Endothelial cell of umbilical vein (primary cell): ENCODE results near the gene SLC9A1. TPM values are rescaled to one million over a fixed set of nuclear protein-coding genes. Genes with fewer than 3 reads are reported as not detected.

Experiments used
- BruUV-seq: library from RNA; stranded (reverse); fragments of 400-500 nt; replicated peaks from 2 replicates; lab custom pipeline; 2021; lab: Mats Ljungman, UMichigan
- CTCF ChIA-PET: fragments of 300-600, 350-600 bp; sonication (Branson Sonifier 250); formaldehyde crosslinking; loops from one replicate; lab custom pipeline; 2021; ENCODE audit warnings: antibody characterized with exemption, inconsistent platforms; lab: Charles Lee
- POLR2A ChIA-PET: fragments of 300-600, 350-600 bp; sonication (Branson Sonifier 250); formaldehyde crosslinking; loops from one replicate; lab custom pipeline; 2021; ENCODE audit warnings: antibody characterized with exemption, inconsistent platforms; lab: Charles Lee
- DNase-seq: peaks from one replicate; pipeline ENCODE4 v3.0.0-alpha.2; 2011; ENCODE audit warnings: low read depth, low spot score
- FAIRE-seq: peaks from 2 replicates; lab custom pipeline; 2011; peaks lifted over from hg19 to GRCh38; lab: Jason Lieb, UNC
- H2AFZ ChIP-seq: 2 replicates; pipeline ENCODE4 v1.6.0; 2012; ENCODE audit warnings: low read depth, low read length, control low read depth, inconsistent platforms
- H3K27ac ChIP-seq: 2 replicates; pipeline ENCODE4 v1.5.1; 2011; ENCODE audit warnings: low read depth, mild to moderate bottlenecking, control low read depth, low read length, moderate library complexity; ENCODE audit not compliant: insufficient read depth
- H3K27me3 ChIP-seq, 2 experiments: 2 replicates each; pipeline versions ENCODE4 v1.6.0 to v1.6.1; 2011; ENCODE audit warnings: low read length in 2 of 2, mixed read lengths in 1 of 2; ENCODE audit not compliant: control insufficient read depth in 2 of 2, insufficient read depth in 2 of 2
- H3K36me3 ChIP-seq, 2 experiments: 2 replicates in 1 of 2; 3 replicates in 1 of 2; pipeline ENCODE4 v1.5.1; 2011; ENCODE audit warnings: low read length in 2 of 2, mild to moderate bottlenecking in 1 of 2, moderate library complexity in 1 of 2; ENCODE audit not compliant: control insufficient read depth in 2 of 2, insufficient read depth in 2 of 2; ENCODE audit errors: extremely low read depth in 1 of 2
- H3K4me1 ChIP-seq: 3 replicates; pipeline ENCODE4 v1.5.1; 2011; ENCODE audit warnings: mild to moderate bottlenecking, low read length; ENCODE audit not compliant: control insufficient read depth, insufficient read depth; ENCODE audit errors: extremely low read depth
- H3K4me2 ChIP-seq: 2 replicates; pipeline ENCODE4 v1.6.1; 2011; ENCODE audit warnings: low read length, control low read depth, mixed read lengths; ENCODE audit not compliant: insufficient read depth
- H3K4me3 ChIP-seq, 3 experiments: fragments of 200-600 bp in 1 of 3; sonication (generic), shearing (Covaris generic) in 1 of 3; replicated peaks in 1 of 3; 2 replicates each; pipeline ENCODE4 v1.5.1; 2011 to 2016; ENCODE audit warnings: control low read depth in 3 of 3, low read length in 3 of 3, mild to moderate bottlenecking in 2 of 3, inconsistent platforms in 1 of 3, low read depth in 1 of 3, moderate library complexity in 1 of 3; ENCODE audit not compliant: insufficient read depth in 1 of 3
- H3K79me2 ChIP-seq: 2 replicates; pipeline ENCODE4 v1.6.0; 2012; ENCODE audit warnings: low read length, inconsistent platforms; ENCODE audit not compliant: control insufficient read depth, insufficient read depth
- H3K9ac ChIP-seq: replicated peaks from 2 replicates; pipeline ENCODE3; 2011; ENCODE audit warnings: low read length, control low read depth; ENCODE audit not compliant: insufficient read depth; ENCODE audit errors: extremely low read depth
- H3K9me1 ChIP-seq: replicated peaks from 3 replicates; pipeline ENCODE4 v1.6.0; 2011; ENCODE audit warnings: mild to moderate bottlenecking, low read length; ENCODE audit not compliant: control insufficient read depth, insufficient read depth; ENCODE audit errors: extremely low read depth
- H3K9me3 ChIP-seq: replicated peaks from 2 replicates; pipeline ENCODE4 v1.5.1; 2012; ENCODE audit warnings: low read length, inconsistent platforms; ENCODE audit not compliant: control insufficient read depth, insufficient read depth
- H4K20me1 ChIP-seq: replicated peaks from 2 replicates; pipeline ENCODE3; 2011; ENCODE audit warnings: mild to moderate bottlenecking, low read length; ENCODE audit not compliant: control insufficient read depth, insufficient read depth; ENCODE audit errors: extremely low read depth
- FOS ChIP-seq: IDR thresholded peaks from 2 replicates; pipeline ENCODE4 v1.6.1; 2011; ENCODE audit warnings: mild to moderate bottlenecking, low read length, moderate library complexity, borderline replicate concordance; ENCODE audit not compliant: insufficient read depth
- GATA2 ChIP-seq: IDR thresholded peaks from 2 replicates; pipeline ENCODE4 v1.7.0; 2011; ENCODE audit warnings: low read depth, mild to moderate bottlenecking, moderate library complexity, mixed read lengths, low read length; ENCODE audit not compliant: insufficient read length, insufficient read depth
- JUN ChIP-seq: IDR thresholded peaks from 2 replicates; pipeline ENCODE4 v1.6.1; 2011; ENCODE audit warnings: borderline replicate concordance, low read depth; ENCODE audit not compliant: insufficient read length, insufficient read depth
- POLR2A ChIP-seq: IDR thresholded peaks from 2 replicates; pipeline ENCODE4 v1.6.1; 2012; ENCODE audit warnings: low read depth, mild to moderate bottlenecking, control low read depth, low read length
- POLR2AphosphoS5 ChIP-seq: IDR thresholded peaks from 2 replicates; pipeline ENCODE4 v1.6.1; 2012; ENCODE audit warnings: low read depth, mild to moderate bottlenecking, control low read depth, low read length, moderate library complexity; ENCODE audit not compliant: insufficient read depth
- dilution Hi-C: fragments of 300-500 bp; cut with MboI; formaldehyde crosslinking; loops from one replicate; pipeline ENCODE4 v1.15.0; 2019; ENCODE audit warnings: low sequenced_read_pairs; ENCODE audit not compliant: extremely low pct_ligation_motif_present
- intact Hi-C: fragments of 100-400 bp; cut with micrococcal nuclease; formaldehyde crosslinking; loops from one replicate; pipeline ENCODE4 v1.10.0; 2022
- polyA plus RNA-seq, 4 experiments: library from polyadenylated mRNA; depleted of rRNA in 3 of 4; stranded (reverse) in 3 of 4; unstranded in 1 of 4; fragments of >200 nt; gene quantifications; 2 replicates each; pipeline versions ENCODE4 v1.2.1 to v1.2.3, GENCODE V29; 2011 to 2012; ENCODE audit warnings: missing spikeins in 1 of 4
- total RNA-seq: library from RNA; stranded (reverse); gene quantifications from 2 replicates; pipeline ENCODE4 v1.2.3, GENCODE V29; 2021
- TF ChIP-seq, protein P1 (sequence below), 2 donors: IDR thresholded peaks; 1 replicate in 1 of 2; 2 replicates in 1 of 2; pipeline ENCODE4 v1.5.1; 2011; ENCODE audit warnings: low read length in 2 of 2, mild to moderate bottlenecking in 2 of 2, moderate library complexity in 2 of 2, control low read depth in 1 of 2, inconsistent platforms in 1 of 2, low read depth in 1 of 2; ENCODE audit not compliant: insufficient read depth in 1 of 2; ENCODE audit errors: extremely low read depth in 1 of 2
- TF ChIP-seq, protein P2 (sequence below): IDR thresholded peaks from 2 replicates; pipeline ENCODE4 v1.6.1; 2011; ENCODE audit not compliant: insufficient read depth, insufficient read length

Gene SLC9A1
- total and polyA plus RNA-seq, 2 donors (not counting 3 experiments of a cell fraction or from before 2014, with no cell fraction given) = 22.8 to 59.2 TPM

DNA sequence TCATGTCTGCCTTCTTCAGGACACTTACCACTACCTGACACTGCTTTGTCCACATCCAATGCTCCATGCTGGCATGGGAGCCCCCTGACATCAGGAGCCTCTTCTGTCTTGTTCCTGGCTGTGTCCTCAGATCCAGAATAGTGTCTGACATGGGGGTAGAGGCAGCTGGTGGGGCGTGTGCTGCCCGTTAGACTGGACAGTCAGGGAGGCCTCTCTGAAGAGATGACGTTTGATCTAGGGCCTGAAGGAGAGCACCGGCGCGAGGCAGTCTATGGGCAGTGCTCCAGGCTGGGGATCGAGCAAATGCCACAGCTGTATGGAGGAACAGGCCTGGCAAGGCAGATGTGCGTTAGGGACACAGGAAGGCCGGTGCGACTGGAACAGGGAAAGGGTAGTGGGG lies 16.6 kb downstream of the SLC9A1 start:
- H3K4me1 ChIP-seq = no peaks in the 10 kb centered on the region
- no peak overlapping the region for H3K4me3 ChIP-seq
- no peaks in the 10 kb centered on the region for H3K9me1 ChIP-seq
- intact Hi-C loops = no loop called here
- peaks cover 46% of the 10 kb centered on the region for H3K79me2 ChIP-seq
- POLR2A ChIA-PET = interaction anchor here (1.6 kb wide), 1 partner anchor 17 kb away, joined by 6 read pairs; the partner anchor contains the start of gene SLC9A1
- no peak overlapping the region for H3K9ac ChIP-seq
- no peak overlapping the region for H3K27ac ChIP-seq
- FAIRE-seq (no peak), DNase-seq (no peak)
- TF ChIP-seq POLR2AphosphoS5 = no peak
- no peak for TF ChIP-seq JUN
- TF ChIP-seq, protein P1, sequence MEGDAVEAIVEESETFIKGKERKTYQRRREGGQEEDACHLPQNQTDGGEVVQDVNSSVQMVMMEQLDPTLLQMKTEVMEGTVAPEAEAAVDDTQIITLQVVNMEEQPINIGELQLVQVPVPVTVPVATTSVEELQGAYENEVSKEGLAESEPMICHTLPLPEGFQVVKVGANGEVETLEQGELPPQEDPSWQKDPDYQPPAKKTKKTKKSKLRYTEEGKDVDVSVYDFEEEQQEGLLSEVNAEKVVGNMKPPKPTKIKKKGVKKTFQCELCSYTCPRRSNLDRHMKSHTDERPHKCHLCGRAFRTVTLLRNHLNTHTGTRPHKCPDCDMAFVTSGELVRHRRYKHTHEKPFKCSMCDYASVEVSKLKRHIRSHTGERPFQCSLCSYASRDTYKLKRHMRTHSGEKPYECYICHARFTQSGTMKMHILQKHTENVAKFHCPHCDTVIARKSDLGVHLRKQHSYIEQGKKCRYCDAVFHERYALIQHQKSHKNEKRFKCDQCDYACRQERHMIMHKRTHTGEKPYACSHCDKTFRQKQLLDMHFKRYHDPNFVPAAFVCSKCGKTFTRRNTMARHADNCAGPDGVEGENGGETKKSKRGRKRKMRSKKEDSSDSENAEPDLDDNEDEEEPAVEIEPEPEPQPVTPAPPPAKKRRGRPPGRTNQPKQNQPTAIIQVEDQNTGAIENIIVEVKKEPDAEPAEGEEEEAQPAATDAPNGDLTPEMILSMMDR (IDR thresholded peaks at IDR 0.05; ENCODE audit: extremely low read depth in 1 of 2, insufficient read depth in 1 of 2, low read depth in 1 of 2, low read length in 2 of 2) = no peak
- no peak for TF ChIP-seq POLR2A
- TF ChIP-seq, protein P2, sequence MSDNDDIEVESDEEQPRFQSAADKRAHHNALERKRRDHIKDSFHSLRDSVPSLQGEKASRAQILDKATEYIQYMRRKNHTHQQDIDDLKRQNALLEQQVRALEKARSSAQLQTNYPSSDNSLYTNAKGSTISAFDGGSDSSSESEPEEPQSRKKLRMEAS = no peak
- TF ChIP-seq FOS = no peak
- no peak for TF ChIP-seq GATA2
- CTCF ChIA-PET = interaction anchor here (1.2 to 1.6 kb wide), 2 partner anchors 17 to 21 kb away, joined by 3 to 6 read pairs; partner anchors contain the start of gene SLC9A1
- H3K9me3 ChIP-seq = no peaks in the 10 kb centered on the region
- H3K36me3 ChIP-seq = peaks cover 0 to 5% of the 10 kb centered on the region in 2 experiments
- no TSS peak for BruUV-seq
- dilution Hi-C loops = no loop called here
- no peak overlapping the region for H2AFZ ChIP-seq
- H4K20me1 ChIP-seq = peaks cover 3% of the 10 kb centered on the region
- no peaks in the 10 kb centered on the region for H3K27me3 ChIP-seq
- no peak overlapping the region for H3K4me2 ChIP-seq
